Dedifferentiated amniotic fluid mesenchymal stem cell (primary cell): ENCODE results near the gene OPN1SW.
A peak's percentile ranks its signal among the peaks of the same experiment; 100 is the strongest.

Experiments
- DNase-seq: peaks from one replicate; pipeline ENCODE4 v3.0.0-alpha.2; 2016; ENCODE audit errors: extremely low spot score

OPN1SW gene

DNA sequence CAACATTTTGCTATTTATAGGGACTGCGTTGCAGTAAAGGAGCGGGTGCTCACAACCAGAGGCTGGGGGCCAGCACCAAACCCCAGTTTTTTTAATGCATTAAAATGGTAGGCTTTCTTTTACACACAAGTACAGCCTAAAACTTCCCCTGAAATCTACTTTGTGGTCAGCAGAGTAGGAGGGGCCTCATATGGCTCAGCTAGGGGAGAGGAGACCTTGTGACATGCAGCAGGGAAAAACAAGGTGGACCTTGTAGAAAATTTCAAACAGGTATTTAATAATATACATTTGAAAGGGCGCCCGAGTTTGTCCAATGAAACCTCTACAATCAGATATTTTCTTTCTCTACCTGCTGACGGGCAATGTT is 17.6 kb upstream of the OPN1SW start:
- no peak for DNase-seq

DNA sequence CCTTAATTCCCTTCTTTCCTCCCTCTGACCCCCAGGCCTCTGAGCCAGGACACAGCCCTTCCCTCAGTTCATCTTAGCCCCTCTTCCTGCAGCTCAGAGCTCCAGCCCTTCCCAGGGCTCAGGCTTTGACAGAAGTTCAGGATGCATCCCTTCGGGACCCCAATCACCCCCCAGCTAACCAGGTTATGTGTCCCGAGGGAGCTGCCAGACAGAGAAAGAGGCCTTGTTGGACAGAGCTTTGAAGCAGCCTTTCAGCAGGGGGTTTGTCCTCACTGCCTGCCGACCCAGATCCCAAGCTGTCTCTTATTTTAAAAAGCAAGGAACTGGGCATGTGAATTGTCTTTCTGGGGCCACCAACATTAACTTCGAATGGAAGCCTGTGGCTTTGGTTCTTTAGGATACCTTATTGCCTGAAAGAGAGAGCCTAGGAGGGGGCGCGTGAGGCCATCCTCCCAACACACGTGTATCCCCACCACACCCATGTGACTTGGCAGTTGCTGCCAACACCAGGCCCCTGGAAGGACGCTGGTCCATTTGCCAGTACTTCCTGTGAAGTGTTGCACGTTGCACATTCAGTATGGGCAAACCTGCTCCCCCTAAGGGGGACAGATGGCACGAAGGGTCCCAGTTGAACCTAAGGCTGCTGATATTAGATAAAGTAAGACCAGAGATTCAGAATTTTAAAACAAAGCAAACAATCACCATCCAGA is 17.0 kb upstream of the OPN1SW start:
- no peak for DNase-seq

DNA sequence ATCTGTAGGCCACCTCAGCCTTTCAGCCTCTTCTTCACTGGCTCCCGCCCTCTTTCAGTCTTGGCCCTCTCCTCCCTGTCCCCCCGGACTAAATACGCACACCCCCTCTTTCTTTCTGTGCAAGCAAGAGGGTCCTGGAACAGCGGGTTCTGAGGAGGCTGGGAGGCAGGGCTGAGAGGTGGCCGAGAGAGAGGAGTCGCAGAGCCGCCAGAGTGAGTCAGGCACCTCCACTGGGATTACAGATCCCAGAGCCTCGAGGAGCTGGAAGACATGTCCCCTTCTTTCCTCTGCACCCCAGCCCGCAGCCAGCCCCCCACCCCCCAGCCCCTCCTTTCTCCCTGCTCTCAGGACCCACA is 16.4 kb upstream of the OPN1SW start:
- no peak for DNase-seq

DNA sequence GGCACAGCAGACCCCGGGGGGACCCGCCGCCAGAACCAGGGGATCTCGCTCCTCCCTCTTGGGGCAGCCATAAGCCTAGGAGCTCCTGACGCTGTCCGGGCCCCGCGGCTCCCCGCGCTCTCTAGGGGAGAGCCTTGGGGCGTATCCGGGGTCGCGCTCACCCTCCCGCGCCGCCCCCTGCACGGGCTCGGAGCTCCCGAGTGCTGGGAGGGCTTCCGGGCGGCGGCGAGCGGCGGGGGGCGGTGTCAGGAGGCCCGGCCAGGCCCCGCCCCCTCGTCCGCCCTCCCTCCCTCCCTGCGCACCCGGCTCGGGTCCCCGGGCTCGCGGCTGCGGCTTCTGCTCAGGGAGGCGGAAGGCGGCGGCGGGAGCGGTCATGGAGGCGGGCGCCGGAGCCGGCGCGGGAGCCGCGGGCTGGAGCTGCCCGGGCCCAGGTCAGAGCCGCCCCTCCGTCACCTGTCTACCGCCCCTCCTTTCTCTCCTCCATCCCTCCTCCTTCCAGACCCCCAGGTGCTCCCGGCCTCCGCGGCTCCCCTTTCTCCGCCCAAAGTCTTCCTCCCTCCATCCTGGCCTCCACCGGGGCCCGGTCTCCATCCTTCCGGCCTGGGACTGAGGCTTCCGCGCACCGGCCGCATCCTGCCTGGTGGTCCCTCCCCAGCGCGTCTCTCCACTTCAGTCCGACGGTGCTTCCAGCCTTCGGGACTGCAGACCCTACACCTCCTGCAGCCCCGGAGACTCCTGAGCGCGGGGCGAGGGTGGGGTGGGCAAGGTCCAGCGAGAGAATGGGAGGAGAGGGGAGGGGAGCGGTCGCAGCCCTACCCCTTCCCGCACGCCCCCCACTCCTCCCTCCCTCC is 15.8 kb upstream of the OPN1SW start, which contains the start of gene CCDC136:
Gene CCDC136, plus strand, starts transcription at position 848 of the 851 bp plus-strand sequence. CDS start 444 bp downstream, outside the sequence.
- DNase-seq = no peak

DNA sequence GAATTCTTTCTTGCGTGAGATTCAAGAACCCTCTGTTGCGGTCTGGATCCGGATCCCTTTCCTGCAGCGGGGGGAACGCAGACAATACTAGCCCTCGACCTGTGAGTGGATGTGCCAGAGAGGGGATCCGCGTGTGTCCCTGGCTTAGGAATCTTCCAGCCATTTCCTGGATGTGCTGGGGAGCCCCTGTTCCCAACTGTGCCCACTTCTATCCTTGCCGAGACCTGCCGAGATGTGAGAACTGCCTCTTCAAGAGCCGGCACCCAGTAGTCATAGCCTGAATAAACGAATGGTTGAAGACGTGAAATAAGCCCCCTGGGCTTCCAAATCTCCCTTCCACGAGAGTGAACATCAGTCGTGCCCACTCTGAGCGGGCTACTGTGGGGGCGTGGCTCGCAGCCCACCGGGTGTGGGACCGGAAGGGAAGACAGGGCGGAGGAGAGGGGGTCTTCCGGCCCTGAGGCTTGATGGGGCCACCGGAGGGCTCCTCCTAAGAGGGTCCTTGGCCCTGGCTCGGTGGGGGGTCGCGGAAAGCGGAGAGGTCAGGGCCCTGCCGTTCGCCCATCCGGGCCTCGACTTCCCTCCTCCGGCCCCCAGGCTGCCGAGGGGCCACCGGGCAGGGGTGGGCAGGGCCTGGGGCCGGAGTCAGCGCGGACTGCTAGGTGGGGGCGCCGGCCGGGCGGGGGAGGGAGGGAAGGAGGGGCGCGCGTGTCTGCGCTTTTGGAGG is 14.9 kb upstream of the OPN1SW start:
- DNase-seq = no peak

DNA sequence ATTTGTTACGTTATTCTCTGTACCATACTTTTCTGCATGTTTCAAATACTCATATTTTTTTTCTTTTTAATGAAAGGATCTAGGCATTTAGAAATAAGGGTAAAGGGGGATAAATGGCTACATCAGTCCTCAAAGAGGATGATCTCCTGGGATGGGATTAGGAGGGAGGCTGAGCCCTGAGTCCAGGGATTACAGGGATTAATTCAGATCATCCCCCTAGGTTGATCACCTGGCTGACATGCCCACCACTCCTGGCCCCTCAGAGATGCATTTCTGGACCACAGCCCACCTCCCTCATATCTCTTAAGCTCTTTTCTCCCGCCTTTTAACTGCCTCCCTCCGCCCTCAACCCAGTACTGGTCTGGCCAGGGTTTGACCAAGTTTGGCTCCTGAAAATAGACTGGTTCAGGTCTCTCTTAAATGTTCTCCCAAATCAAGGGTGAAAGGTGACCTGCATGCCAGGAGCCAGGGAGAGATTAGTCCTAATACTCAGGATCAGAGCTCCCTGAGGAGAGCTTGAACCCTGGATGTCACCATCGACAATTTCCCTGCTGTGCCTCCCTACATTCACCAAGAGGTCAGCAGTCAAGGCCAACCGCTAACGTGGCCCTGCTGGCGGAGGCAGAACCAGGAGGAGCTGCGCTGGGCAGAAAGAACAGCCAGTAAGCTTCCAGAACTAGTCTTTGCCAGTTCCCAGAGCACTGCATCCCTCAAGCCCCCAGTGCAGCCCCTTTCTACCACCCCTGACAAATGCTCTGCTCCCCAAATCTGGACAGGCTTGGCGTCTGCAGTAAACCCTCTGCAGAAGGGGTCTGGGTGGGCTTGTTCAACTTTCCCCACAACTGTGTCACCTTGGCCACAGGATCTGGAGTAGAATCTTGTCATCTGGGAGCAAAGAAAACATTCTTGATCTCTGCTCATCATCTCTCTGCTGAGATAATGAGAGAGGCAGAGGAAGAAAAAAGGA is 13.1 kb upstream of the OPN1SW start:
- no peak for DNase-seq

DNA sequence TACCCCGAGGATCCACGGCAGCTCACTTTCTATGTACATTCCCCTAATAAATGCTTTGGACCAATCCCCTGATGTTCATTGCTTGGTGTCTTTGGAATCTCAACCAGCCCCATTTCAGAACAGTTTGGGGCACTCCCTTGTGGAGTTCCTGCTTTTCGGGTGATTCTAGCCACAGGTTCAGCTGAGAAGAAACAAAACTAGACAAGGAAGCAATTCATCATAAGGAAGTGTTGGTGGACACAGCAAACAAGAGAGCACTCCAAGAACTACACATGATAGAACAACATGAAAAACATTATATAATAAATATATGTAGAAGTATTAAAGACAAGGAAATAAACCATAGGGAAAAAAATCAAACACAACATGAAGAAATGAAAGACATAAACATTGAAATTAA is 10.1 kb upstream of the OPN1SW start:
- no peak for DNase-seq

DNA sequence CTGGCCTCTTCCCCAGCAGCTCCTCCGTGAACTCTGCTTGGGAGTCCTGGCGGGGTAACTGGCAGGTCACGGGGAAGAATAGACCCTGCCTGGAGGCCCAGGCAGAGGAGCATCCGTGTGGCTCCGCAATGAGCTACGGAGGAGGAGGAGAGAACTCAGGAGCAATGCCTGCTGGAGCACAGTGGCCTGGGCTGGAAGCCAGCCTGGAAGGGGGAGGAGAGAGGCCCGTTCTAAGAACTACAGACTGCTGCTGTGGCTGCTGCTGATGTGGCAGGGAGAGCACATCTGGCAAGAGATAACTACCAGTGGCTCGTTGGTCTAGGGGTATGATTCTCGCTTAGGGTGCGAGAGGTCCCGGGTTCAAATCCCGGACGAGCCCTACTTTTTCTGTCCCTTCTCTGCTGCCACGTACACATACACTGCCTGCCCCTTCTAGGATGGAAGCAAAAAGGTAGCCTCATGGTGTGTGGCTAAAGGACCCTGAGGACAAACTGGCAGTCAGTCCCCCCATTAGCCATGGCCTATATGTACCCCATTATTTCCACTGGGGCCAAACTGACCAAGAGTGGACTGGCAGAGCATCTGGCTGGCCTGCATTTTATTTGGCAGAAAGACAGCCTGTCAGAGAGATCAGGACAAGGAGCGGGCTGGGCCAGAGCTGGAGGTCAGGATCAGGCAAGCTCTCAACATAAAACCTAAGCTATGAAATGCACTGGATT is 7.7 kb upstream of the OPN1SW start:
- peak; percentile 87 for DNase-seq

DNA sequence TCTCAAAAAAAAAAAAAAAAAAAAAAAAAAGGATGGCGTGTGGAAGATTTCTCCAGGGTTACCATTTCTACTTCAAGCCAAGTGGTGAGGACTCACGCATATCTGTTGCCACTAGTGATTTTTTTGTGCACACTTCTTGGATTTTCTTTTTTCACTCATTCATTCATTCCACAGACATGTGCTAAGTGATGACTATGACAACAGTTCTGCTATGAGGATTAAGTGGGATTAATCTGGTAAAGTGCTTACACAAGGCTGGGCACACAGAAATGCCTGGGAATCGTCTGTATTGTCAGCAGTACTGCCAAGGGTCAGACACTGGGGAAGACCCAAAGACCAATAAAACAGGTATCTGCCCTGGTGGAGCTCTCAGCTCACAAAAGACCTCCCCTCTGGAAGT is 6.3 kb upstream of the OPN1SW start:
- DNase-seq = no peak

DNA sequence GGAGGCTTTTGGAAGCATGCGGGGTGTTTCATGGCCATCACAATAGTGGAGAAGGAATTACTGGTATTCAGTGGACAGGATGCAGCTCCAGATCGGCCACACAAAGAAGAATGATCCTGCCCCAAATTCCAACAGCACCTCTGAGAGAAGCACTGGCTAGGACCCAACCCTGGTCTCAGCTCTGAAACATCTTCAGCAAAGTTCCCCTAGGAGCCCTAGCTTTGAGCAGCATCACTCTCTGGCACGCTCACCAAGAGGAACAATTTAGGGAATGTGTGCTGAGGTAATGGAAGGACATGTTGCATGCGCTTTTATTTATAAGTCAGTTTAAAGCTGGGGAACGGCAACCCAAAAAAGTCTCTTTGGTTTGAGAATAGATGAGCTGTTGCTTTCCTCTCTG is 5.5 kb upstream of the OPN1SW start:
- peak; percentile 37 for DNase-seq

DNA sequence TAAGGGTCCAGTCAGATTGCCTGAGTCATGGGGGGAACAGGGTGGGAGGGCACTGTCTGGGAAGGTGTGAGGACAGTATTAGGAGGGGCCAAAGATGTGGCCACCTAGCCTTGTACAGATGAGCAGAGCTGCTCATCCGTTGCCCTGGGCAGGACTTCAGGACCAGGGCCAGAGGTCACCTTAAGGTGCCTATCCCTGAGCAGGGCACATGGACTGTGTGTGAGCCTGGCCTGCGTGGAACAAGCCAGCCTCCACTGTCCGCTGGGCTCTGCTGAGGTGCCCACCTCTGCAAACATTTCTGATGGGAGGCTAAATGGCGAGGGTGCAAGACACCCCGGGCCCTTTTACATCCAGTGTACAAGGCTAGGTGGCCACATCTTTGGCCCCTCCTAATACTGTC is 3.4 kb upstream of the OPN1SW start:
- no peak for DNase-seq

DNA sequence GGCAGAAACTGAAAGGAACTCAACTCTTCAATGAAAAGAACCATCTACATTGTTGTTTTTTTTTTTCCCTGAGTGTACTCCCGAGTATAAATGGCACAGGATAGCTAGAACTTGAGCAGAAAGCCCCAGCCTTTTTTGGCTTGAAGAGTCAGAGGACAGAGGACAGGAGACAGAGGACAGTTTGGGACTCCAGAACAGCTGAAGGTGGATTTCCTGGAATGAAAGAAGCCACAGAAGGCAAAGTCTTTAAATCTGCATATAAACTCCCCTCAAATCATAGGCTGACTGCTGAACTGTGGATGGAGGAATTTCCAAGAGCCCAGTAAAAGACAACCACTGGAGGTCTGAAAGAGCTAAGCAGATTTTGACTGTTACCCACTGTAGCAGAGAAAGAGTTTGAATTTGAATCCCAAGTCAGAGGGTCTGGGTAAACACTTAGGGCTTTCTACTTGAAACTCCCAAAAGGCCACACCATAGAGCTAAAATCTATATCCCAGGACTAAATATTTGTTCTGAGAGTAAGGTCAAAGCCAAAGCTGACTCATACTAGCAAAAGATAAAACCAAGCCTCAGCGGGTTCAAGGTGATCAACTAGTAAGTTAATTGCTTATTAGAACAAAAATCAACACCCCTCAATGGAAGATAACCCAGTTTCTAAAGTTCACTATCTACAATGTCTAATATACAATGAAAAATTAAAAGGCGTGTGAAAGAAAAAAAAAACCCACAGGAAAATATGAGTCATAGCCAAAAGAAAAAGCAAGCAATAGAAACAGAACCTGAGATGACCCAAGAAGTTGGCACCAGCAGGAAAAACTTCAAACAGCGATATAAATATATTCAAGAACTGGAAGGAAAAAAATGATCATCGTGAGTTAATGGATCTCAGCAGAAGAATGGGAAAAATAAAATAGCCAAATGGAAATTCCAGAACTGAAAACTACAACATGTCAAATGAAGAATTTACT is 1.8 kb upstream of the OPN1SW start:
- DNase-seq = no peak

DNA sequence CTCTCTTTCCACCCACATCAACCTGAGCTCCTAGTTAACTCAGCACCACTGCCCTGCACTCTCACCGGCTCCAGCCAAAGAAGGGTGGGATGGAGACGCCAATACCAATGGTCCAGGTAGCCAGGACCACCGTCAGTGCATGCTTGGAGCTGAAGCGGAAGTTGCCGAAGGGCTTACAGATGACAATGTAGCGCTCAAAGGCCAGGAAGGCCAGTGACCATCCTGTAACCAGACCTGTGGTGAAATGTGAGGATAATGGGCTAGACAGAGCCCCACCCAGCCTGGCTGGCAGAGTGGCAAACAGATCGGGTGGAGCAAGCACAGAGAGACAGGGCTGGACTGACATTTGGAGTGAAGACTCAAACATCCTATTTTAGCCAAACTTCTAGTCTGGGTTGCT is 673 bp downstream of the OPN1SW start:
- no peak for DNase-seq

DNA sequence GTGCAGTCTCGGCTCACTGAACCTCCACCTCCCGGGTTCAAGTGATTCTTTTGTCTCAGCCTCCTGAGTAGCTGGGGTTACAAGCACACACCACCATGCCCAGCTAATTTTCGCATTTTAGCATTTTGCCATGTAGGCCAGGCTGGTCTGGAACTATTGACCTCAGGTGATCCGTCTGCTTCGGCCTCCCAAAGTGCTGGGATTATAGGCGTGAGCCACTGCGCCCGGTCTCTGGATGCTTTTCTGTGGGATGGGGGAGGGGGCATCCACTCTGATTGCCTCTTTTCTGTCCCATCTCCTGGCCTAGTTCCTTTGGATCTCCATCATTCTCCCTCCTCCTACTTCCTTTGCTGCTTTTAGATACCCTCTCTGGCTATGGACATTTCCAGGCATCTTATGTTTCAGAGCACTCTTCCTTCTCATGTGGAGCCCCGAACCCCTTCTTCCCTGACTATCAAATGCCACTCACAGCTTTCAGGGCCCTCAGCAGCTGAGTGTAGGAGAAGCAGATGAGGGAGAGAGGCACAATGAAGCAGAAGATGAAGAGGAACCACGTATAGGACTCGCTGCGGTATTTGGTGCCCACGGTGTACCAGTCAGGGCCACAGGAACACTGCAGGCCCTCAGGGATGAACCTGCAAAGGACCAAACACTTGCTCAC is 1.4 kb downstream of the OPN1SW start:
- DNase-seq = no peak

DNA sequence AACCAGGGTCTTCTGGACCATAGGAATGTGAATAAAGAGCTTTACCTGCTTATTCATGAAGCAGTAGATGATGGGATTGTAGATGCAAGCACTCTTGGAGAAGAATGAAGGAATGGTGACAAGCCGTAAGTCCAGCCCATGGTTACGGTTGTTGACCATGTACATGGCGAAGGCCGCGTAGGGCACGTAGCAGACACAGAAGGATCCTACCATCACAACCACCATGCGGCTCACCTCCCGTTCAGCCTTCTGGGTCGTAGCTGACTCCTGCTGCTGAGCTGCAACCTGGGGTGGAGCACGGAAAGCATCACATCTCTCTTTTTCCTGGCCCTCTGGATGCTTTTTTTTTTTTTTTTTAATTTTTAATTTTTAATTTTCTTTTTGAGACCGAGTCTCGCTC is 2.0 kb downstream of the OPN1SW start:
- DNase-seq = no peak

DNA sequence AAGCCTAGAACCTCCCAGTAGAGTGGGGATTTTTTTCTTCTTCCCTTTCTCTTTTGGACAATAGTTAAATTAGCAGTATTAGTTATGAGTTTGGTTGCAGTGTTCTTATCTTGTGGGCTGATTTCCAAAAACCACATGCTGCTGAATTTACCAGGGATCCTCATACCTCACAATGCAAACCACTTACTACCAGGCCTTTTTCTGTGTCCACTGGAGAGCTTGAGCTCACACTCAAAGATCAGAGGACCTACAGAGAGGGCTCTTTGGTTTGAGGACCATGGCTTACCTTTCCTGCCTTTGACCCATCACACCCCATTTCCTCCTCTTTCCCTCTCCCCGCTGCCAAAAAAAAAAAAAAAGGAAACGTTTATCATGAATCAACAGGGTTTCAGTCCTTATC is 5.4 kb downstream of the OPN1SW start:
- no peak for DNase-seq

DNA sequence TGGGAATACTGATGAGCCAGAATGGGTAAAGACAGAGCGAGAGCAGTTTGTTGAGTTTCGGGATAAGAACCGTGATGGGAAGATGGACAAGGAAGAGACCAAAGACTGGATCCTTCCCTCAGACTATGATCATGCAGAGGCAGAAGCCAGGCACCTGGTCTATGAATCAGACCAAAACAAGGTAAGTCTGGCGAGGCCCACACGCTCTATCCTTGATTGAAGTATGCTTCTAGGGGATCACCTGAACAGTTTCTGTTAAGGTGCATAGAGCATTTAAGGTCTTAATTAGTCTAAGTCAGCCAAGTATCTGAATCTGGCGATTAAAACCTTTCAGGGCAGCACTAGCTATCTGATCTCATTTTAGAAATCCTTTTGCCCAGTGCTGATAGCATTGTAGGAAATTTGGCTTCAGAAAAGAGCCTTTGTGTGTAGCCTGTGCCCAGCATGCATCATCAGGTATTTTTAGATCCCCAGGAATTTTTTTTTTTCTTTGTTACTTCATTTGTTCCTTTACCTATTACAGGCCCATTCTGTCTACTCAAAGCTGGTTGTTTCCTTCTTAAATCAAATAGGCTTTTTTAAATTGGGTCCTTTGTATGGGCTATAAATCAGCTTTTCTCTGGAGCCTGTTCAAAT is 8.0 kb downstream of the OPN1SW start:
- no peak for DNase-seq

DNA sequence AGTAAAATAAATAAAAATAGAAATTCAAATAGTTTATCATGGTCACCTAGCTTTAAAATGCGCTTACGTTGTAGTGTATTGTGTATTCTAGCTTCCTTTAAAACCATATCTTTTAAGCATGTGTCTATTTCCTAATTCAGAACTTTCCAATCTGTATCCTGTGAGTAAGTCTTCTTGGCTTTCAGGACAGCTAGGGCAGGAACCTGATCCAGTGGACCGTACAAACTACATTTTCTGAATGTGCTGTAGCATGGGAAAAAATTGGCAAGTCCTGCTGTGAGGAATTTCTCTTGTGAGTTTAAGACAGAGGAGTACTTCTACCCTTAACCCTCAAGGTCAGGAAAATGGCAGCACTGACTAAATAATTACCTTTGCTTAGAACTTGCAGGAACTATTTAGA is 12.1 kb downstream of the OPN1SW start:
- no peak for DNase-seq

DNA sequence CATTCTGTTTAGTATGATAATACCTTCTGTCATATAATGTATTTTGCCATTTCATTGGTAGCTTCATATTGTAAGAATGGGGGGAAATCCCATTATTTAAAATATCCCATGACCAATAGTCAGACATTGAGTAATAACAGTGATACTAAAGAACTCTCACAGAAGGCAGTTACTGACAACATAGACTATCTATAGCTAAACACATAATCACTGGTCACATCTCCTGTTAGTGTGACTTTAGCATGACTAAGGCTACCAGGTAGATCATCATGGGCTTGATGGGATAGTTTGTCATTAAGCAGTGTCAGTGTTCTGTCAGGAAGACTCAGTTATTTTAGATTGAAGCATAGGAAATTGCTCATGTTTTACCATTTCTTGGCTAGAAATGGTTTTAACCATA is 16.4 kb downstream of the OPN1SW start:
- no peak for DNase-seq
